Measurements from ENCODE around the gene GOLGA7B.

The GOLGA7B gene

GRCh38 chr10:97892506-97892905 lies 42.9 kb downstream of the GOLGA7B start:
- no peak for DNase-seq (ENCODE audit: low read depth in 2 of 3, low spot score in 1 of 3)

- DNase-seq (ENCODE audit: low read depth in 2 of 3, low spot score in 1 of 3) = no peak
Observed at GRCh38 chr10:97892939-97893338, 43.3 kb downstream of the GOLGA7B start.

GRCh38 chr10:97894092-97894491 lies 44.4 kb downstream of the GOLGA7B start:
- no peak for DNase-seq (ENCODE audit: low read depth in 2 of 3, low spot score in 1 of 3)

- no peak for DNase-seq (ENCODE audit: low read depth in 2 of 3, low spot score in 1 of 3)
Observed at GRCh38 chr10:97895084-97895483, 45.4 kb downstream of the GOLGA7B start.

GRCh38 chr10:97895915-97896314 lies 46.3 kb downstream of the GOLGA7B start:
- no peak for DNase-seq (ENCODE audit: low read depth in 2 of 3, low spot score in 1 of 3)

GRCh38 chr10:97896756-97897358 lies 47.2 kb downstream of the GOLGA7B start:
- DNase-seq (ENCODE audit: low read depth in 2 of 3, low spot score in 1 of 3) = no peak

GRCh38 chr10:97898429-97898828 lies 48.8 kb downstream of the GOLGA7B start:
- no peak for DNase-seq (ENCODE audit: low read depth in 2 of 3, low spot score in 1 of 3)

GRCh38 chr10:97901381-97901780 lies 51.7 kb downstream of the GOLGA7B start:
- no peak for DNase-seq (ENCODE audit: low read depth in 2 of 3, low spot score in 1 of 3)

- DNase-seq (ENCODE audit: low read depth in 2 of 3, low spot score in 1 of 3) = no peak
Observed at GRCh38 chr10:97903128-97904017, 53.7 kb downstream of the GOLGA7B start.

- no peak for DNase-seq (ENCODE audit: low read depth in 2 of 3, low spot score in 1 of 3)
Observed at GRCh38 chr10:97904018-97904381, 54.4 kb downstream of the GOLGA7B start.

- no peak for DNase-seq (ENCODE audit: low read depth in 2 of 3, low spot score in 1 of 3)
Observed at GRCh38 chr10:97904576-97904975, 54.9 kb downstream of the GOLGA7B start.

GRCh38 chr10:97905276-97905675 lies 55.6 kb downstream of the GOLGA7B start:
- DNase-seq (ENCODE audit: low read depth in 2 of 3, low spot score in 1 of 3) = no peak

- no peak for DNase-seq (ENCODE audit: low read depth in 2 of 3, low spot score in 1 of 3)
Observed at GRCh38 chr10:97907211-97907610, 57.6 kb downstream of the GOLGA7B start.

- DNase-seq (ENCODE audit: low read depth in 2 of 3, low spot score in 1 of 3) = no peak
Observed at GRCh38 chr10:97907830-97908229, 58.2 kb downstream of the GOLGA7B start.

GRCh38 chr10:97910661-97911060 lies 61.0 kb downstream of the GOLGA7B start:
- DNase-seq (ENCODE audit: low read depth in 2 of 3, low spot score in 1 of 3) = no peak

- DNase-seq (ENCODE audit: low read depth in 2 of 3, low spot score in 1 of 3) = no peak
Observed at GRCh38 chr10:97911217-97911616, 61.6 kb downstream of the GOLGA7B start.

- no peak for DNase-seq (ENCODE audit: low read depth in 2 of 3, low spot score in 1 of 3)
Observed at GRCh38 chr10:97913193-97913592, 63.5 kb downstream of the GOLGA7B start.

- no peak for DNase-seq (ENCODE audit: low read depth in 2 of 3, low spot score in 1 of 3)
Observed at GRCh38 chr10:97913614-97914013, 64.0 kb downstream of the GOLGA7B start.

- no peak for DNase-seq (ENCODE audit: low read depth in 2 of 3, low spot score in 1 of 3)
Observed at GRCh38 chr10:97914171-97914836, 64.7 kb downstream of the GOLGA7B start.

- DNase-seq (ENCODE audit: low read depth in 2 of 3, low spot score in 1 of 3) = peak; percentile 57 to 77 (median 74)
Observed at GRCh38 chr10:97914837-97915211, 65.2 kb downstream of the GOLGA7B start.

- DNase-seq (ENCODE audit: low read depth in 2 of 3, low spot score in 1 of 3) = no peak
Observed at GRCh38 chr10:97915346-97916131, 65.9 kb downstream of the GOLGA7B start.

All from stimulated activated CD4-positive, alpha-beta T cell treated with anti-CD3 and anti-CD28 coated beads, Interleukin-12 subunit alpha, Interleukin-12 subunit beta, amount 100 ng/mL, for 48 hours (primary cell).